IPS DF 19.7 (cell line): ENCODE data around the gene REXO1.
"Not testable (repeated sequence)": the region's sequence is repeated elsewhere in the genome, so short reads cannot be mapped to it uniquely, and the experiment has no call there.

Source experiments
- DNase-seq: peaks from one replicate; pipeline ENCODE4 v3.0.0-alpha.2; 2013; ENCODE audit warnings: low read depth, low spot score

Gene REXO1

DNA sequence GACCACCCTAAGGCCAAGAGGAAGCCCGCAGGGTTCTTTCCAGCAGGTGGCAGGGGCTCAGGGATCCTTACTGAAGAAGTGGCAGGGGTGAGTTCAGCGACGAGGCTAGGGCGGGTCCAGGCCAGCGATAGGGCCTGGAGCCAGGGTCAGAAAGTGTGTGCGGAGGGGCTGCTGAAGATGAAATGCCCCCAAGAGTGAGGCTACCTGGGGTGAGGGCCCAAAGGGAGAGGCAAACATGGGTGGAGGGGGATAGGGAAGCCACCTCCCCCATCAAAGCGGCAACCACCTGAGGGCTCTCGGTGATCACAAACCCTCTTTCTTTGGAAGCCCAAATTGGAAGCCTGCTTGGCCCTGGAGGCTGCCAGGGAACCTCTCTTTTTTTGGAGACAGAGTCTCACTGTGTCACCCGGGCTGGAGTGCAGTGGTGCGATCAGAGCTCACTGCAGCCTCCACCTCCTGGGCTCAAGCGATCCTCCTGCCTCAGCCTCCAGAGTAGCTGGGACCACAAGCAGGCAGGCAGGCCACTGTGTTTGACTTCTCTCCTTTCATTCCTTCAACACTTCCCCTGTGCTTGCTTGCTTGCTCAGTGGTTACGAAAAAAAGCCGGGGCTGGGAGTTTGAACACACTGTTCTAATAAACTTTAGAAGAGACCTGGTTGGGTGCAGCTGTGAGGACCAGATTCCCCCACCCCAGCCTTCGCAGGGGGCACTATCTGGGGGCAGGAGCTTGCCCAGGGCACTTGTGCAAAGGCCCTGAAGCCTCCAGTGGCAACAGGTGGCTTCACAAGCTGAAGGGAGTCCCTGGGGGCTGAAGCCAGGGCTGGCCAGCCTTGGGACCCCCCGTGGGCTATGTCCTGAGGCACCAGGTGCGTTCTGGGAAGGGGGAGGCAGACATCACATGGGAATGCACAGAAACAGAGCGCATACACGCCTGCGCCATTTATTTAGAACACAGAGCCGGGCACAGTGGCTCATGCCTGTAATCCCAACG, 34.8 kb downstream of the REXO1 start:
- DNase-seq, result no peak

DNA sequence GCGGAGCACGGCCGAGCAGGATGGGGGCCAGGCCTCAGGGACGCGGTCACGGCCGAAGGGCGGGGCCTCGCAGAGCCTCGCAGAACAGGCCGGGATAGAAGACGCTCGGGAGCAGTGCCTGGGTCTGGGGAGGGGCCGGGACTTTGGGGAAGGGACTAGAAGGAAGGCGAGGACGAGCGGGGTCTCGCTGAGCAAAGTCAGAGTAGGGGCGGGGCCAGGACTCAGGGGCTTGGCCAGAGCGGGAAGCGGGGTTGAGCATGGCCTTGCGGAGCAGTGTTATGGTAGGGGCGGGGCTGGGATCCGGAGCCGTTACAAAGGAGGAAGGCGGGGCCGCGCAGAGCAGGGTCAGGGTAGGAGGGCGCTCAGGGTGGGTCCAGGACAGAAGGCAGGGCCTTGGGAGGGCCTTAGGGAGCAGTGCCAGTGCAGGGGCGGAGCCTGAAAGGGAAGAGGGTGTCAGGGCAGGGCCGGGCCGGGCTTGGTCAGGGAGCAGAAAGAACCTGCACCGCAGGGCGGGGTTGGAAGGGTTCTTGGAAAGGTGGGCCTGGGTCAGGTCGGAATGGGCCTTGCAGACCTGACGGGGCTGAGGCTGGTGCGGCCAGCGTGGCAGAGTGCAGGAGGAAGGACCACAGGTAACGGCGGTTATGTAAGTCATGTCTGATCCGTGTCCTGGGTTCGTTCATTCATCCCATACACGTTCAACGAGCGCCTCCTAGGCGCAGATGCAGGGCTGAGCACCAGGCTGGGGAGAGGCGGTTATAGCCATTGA, 35.7 kb downstream of the REXO1 start:
- peak; percentile 71 for DNase-seq

DNA sequence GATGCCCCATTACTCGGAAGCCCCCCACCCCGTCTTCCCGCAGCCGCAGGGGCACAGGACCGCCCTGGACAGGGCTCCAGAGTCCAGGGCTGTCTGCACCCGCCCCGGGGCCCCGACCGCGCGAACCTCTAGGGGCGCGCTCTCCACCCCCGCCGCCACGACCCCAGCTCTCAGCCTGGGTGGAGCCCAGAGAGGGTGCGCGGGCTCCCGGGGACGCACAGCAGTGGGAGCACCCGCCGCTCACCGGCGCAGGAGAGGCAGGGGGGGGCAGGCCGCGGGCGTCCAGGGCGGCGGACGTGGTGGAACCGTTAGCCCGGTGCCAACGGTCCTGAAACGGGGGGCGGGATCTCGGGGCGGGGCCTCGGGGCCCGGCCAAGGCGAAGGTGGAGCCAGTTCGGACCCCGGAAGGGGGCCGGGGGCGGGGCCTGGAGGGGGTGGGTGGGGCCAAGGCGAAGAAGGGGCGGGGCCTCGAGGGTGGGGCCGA, 36.3 kb downstream of the REXO1 start, which contains the start of gene ATP8B3:
Gene ATP8B3, minus strand, starts transcription at position 335 of the 484 bp plus-strand sequence. CDS start 540 bp downstream, outside the sequence.
- no peak for DNase-seq

DNA sequence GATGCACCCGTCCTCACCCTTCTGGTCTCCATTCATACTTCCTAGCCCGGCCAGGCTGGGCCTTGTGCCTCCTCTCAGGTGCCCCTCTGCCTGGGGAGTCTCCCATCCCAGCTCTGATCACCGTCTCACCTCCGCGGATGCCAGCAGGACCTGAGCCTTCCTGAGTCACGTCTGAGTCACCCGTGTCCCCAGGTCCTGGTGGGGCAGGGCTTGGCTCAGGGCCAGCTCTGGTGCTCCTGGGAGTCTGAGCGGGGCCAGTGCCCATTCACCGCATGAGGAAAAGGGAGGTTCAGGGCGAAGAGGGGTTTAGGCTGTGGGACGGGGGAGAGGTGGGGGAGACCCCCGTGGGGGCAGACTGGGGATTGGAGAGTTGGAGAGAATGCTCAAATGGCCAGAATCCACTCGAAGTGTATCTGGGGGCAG, 36.8 kb downstream of the REXO1 start:
- no peak for DNase-seq

DNA sequence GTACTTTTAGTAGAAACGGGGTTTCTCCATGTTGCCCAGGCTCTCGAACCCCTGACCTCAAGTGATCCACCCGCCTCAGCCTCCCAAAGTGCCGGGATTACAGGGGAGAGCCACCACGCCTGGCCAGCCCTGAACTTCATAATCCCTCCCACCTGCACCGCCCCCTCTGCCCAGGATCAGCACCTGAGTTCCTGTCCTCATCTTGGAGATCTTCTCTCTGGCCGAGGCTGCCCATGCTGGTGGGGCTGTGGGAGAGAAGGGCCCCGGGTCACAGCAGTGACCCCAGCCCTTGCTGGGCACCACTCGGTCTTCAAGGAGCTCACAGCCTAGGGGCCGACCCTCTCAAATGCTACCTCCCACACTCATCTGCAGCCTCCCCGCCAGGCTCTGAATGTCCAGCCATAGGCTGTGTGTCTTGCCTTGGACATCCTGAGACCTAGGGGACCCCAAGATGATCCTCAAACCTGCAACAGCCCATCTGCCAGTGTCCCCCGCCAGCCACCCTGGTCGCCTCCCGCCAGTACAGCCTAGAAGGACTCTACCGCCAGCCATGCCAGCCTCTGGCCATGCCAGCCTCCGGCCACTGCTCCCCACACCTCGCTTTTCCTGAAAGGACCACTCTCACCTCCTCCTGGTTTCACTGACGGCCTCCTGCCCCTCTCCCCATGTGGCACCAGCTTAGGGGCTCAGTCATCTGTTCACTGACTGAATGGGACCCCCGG, 37.7 kb downstream of the REXO1 start:
- DNase-seq, result no peak

DNA sequence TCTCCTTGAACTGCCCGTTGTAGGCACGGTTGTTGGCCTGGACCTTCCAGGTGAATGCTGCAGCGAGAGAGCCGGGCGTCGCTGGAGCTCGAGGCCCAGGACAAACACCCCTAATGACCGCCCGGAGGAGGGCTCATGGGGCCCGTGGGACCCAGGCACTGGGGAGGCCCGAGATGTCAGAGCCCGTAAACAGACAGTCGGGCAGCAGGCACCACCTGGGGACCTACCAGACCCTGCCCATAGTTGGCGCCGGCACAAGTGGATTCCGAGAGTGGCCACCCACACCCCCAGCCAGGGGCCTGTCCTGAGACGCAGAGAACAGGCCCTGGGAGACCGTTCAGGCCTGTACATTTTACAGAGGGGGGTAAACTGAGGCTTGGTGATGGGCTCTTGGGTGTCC, 38.6 kb downstream of the REXO1 start:
- DNase-seq, result no peak

DNA sequence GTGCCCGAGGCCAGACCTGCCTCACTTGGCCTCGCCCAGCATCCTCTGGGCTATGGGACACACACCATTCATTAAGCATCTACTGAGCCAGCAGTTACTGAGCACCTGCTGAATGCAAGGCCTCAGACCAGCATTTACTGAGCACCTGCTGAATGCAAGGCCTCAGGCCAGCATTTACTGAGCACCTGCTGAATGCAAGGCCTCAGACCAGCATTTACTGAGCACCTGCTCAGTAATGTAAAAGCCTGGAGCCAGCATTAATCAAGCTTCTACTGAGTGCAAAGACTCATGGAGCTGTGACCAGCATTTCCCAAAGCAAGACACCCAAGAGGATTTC, 39.9 kb downstream of the REXO1 start:
- DNase-seq, result no peak

DNA sequence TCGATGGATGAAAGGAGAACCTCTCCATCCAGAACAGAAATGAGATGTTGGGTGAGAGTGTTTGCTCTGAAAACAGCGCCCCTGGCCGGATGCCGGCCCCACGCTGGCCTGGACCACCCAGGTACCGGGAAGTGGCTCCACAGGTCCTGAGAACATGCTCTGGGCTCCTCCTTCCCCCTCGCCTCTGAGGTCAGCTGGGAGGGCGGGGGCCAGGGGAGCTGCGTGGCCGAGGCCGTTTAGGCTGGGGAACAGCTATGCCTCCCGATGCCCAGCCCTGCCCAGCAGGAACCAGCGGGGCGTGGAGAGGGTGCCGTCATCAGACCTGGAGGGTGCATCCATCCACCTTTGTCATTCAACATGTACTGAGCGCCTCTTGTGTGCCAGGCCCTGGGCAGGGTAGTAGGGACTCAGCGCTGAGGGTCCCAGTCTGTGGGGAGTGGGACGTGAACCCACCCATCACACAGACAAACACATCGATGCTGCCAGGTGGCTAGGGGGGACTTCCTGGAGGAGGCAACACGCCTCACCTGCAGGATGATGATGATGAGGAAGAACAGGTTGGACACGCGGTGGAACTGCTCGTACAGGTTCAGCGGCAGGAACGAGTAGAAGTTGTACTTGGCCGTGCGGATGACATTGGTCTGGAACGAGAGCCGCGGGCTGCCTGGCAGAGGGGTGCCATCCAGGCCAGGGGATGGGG, 40.4 kb downstream of the REXO1 start:
- DNase-seq, result no peak

DNA sequence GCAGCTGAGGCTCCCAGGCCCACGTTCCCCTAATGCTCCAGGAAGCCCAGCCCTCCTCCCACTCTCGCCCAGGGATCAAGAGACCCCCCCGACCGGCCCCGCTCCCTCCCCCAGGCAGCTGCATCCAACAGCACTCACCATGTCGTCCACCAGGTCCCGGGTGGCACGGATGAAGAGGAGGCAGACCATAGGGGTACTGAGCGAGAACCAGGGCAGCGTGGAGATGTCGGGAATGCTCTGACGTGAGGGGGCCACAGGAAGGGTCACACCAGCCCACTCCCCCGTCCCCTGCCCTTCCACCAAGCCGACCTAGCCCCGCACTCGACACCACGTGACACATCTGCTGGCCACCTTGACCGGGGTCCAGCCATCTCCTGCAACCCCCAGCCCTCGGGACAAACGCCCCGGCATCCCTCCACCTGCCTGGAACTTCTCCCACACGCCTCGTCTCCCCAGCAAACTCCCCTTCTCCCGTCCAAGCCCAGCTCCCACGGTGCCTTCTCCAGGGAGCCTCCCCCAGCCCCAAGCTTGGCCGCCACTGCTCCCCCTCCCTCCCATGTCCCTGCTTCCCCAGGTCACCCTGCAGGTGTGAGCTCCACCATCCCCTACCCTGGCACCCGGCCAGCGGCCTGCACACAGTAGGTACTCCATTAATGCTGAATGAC, 41.1 kb downstream of the REXO1 start:
- no peak for DNase-seq

DNA sequence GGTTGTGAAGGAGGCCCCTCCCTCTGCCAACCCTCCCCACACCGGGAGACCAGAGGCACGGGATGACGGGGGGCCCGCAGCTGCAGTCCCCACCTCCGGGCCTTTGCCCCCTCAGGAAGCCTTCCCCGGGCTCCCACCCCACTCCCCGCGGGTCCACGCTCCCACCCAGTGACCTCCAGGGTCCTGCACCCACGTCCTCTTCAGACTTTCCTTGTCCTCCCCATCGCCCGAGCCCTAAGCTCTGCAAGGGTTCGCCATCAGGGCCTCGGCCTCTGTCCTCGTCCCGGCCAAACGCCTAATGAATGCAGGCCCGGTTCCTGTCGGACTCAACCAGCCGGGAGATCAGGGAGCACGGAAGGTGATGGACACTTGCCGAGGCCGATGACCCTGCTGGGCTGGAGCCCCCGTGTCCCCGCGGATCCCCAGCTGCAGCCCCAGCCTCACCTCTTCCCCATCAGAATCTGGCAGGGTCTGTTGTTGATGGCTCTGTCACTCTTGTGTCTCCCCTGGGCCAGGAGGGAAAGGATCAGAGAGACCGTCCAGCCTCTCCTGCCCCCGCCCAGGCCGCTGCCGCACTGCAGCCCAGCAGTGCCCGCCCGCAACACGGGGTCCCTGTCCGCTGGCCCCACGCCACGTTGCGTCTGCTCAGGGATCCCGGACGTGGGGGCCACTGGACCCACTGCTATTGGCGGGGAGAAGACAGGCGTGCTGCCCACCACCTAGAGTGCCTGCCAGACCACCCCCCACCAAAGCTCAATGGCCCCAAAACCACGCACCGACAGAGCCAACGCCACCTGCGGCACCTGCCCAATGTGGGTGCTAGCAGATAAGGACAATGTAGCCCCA, 41.9 kb downstream of the REXO1 start:
- DNase-seq, result no peak

DNA sequence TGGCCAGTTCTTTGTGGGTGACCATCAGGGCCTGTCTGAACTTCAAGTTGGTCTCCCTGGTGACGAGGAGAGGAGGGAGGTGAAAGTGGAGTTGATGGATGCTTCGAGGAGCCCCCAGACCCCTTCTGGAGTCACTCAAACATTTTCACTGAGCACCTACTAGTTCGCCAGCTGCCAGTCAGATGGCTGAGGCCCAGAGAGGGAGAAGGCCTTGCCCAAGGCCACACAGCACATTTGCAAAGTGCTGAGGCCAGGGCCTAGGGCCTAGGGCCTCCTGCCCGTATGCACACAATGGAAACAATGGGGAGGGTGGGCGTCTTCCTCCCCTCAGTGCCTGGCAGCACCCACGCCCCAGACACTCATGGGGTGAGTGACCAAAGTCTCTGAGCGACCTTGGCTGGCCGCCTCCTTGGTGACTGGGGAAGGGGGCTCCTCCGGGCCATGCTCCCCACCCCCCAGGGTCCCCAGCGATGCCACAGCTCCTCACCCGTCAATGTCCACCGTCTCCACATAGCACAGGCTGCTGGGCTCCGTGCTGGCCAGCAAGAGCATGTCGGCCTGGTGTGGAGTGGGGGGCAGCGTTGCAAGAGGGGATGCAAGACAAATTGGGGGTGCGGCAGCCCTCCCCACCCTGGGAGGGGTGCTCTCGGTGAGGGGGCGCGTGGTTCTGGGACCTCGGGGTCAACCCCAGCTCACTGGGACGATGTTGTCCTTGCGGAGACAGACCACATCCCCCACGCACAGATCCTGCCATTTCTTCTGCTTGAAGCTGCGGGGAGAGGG, 42.7 kb downstream of the REXO1 start:
- no peak for DNase-seq

DNA sequence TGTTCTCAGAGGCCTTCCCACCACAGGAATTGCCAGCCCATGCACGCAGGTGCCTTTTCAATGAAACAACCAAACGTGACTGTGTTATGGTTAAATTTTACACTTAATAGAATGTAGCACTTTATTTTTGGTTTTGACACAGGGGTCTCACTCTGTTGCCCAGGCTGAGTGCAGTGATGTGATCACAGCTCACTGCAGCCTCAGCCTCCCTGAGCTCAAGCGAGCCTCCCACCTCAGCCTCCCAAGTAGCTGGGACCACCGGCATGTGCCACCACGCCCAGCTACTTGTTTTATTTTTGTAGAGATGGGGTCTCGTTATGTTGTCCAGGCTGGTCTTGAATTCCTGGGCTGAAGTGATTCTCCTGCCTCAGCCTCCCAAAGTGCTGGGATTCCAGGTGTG, 43.4 kb downstream of the REXO1 start:
- DNase-seq, result no peak

DNA sequence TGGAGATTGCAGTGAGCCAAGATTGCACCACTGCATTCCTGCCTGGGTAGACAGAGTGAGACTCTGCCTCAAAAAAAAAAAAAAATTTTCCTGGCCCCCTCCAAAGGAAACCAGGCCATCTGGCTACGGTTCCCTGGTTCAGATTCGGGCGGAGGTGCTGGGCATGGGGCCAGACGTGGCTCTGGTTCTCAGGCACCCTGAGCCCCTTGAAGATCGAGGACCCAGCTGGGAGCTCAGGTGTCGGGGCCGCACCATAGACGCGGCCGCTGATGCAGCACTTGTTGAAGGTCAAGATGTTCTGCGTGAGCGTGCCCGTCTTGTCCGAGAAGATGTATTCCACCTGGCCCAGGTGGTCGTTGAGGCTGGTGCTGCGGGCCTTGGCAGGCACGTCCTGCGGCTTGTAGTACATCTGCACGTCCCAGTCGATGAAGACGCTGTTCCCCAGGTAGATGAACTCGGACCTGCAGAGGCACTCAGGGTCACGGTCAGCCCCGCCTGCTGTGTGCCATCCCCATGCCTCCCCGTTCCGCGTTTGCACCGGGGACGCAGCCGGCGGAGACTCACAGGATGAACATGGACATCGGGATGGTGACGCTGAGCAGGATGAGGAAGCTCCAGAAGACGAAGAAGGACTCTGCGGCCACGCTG, 48.5 kb downstream of the REXO1 start:
- no peak for DNase-seq

DNA sequence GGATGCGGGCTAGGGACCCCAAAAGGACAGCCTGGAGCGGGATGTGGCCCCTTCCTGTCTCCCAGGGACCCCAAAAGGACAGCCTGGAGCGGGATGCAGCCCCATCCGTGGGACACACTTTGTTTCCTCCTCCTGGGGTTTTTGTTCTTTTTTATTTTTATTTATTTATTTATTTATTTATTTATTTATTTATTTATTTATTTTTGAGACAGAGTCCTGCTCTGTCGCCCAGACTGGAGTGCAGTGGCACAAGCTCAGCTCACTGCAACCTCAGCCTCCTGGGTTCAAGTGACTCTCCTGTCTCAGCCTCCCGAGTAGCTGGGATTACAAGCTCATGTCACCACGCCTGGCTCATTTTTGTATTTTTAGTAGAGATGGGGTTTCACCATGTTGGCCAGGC, 51.0 kb downstream of the REXO1 start:
- not testable (repeated sequence) for DNase-seq

DNA sequence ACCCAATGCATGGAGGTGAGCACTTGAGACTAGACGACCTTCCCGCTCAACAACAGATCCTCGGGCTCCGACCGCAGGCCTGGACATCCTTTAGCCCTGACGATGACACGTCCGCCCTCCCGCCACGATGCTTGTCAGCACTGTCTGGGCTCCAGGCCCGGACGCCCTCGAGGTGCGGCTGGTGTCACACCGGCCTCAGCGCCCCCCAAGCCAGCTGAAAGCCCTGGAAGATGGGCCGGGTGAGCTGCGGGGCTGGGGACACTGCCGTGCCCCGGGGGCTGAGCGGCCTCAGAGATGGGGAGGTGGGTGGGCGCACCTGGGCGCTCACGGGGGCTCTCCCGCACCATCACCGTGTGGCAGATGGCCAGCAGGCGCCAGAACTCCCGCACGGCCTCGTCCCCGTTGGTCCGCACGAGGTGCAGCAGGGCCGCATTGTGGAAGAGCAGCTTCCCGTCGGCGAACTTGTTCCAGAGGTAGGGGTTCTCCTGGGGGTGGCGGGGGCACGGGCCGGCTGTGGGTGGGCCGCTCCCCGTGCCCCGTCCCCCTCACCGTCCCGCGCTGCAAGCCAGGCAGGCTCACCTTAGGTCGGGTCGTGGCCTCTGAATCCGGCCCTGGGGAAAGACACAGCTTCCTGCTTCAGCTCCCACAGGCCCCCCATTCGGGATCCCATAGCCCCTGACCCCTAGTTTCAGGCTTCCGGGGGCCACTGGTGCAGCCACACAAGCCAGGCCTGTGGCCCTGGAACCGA, 51.7 kb downstream of the REXO1 start:
- no peak for DNase-seq

DNA sequence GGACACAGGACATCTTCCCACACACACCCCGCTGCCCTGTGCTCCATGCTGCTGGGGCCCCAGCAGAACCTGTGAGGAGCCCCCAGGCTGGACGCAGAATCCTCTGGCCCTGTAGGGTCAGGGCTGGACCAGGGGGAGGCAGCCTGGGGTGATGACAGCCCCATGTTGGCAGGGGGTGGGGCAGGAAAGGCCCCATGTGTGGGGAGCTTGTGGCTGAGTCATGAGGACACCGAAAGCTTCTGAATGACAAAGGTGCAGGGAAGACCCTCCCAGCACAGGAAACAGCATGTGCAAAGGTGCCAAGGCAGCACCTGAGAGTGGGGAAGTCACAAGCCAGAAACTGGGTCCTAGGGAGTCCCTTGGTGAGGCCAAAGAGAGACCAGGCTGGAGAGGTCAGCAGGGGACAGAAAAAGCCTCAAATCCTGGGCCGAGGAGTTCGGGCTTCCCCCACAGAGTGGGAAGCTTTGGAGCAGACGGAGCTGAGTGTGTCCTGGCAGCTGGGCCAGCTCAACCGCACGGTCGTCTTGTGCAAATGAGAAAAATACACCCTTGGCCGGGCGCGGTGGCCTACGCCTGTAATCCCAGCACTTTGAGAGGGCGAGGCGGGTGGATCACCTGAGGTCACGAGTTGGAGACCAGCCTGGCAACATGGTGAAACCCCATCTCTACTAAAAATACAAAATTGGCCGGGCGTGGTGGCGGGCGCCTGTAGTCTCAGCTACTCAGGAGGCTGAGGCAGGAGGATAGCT, 53.7 kb downstream of the REXO1 start:
- no peak for DNase-seq

DNA sequence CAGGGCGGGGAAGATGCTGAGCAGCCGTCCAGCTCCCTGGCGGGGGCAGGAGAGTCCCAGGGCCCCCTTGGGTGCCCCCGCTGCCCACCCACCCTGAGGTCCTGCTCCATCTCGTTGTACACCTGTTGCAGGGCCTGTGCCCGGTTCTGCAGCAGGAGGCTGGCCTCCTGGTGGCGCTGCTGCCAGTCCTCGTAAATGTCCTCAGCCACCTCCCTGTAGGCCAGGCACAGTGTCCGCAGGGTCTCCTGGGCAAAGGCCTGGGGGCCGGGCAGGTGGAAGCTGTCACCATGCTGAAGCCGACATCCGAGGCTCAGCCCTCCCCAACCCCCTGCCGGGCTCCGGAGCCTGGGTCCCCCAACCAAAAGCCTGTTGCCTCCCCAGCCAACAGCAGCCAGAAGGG, 56.4 kb downstream of the REXO1 start:
- DNase-seq, result no peak
